ENCODE results near the gene EIF2B2. TPM values are rescaled to one million over a fixed set of nuclear protein-coding genes. Genes with fewer than 3 reads are reported as not detected.

Gene EIF2B2
- total RNA-seq, 1 donor from 2014 or later, result 44.4 TPM

DNA sequence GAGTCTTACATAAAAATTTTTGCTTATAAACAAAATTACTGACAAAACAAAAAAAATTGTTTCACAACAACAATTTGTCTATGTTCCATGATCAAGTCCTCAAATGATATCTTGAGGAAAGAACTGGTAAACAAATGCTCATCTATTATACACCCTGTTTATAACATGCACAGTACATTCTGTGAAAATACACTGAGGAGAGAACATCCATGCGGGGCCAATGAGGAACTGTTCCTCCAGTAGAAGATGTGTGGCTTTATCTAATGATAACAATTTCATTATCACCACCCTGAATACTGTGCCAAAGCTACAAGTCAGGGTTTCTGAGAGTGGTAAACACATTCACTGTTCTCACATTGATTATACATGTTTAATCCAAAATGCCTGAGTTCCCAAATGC, 37.8 kb downstream of the EIF2B2 start:
- TF ChIP-seq, protein P1, sequence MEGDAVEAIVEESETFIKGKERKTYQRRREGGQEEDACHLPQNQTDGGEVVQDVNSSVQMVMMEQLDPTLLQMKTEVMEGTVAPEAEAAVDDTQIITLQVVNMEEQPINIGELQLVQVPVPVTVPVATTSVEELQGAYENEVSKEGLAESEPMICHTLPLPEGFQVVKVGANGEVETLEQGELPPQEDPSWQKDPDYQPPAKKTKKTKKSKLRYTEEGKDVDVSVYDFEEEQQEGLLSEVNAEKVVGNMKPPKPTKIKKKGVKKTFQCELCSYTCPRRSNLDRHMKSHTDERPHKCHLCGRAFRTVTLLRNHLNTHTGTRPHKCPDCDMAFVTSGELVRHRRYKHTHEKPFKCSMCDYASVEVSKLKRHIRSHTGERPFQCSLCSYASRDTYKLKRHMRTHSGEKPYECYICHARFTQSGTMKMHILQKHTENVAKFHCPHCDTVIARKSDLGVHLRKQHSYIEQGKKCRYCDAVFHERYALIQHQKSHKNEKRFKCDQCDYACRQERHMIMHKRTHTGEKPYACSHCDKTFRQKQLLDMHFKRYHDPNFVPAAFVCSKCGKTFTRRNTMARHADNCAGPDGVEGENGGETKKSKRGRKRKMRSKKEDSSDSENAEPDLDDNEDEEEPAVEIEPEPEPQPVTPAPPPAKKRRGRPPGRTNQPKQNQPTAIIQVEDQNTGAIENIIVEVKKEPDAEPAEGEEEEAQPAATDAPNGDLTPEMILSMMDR (IDR thresholded peaks at IDR 0.05), result no peak
- Mint-ChIP-seq H3K4me3 (ENCODE audit: unreplicated experiment) (no peak overlapping the region), H3K9me3 (ENCODE audit: unreplicated experiment) (no peaks in the 10 kb centered on the region), H3K27ac (ENCODE audit: unreplicated experiment) (no peak overlapping the region), H3K36me3 (ENCODE audit: unreplicated experiment) (peaks cover 27% of the 10 kb centered on the region), H3K27me3 (ENCODE audit: unreplicated experiment) (no peaks in the 10 kb centered on the region), H3K4me1 (ENCODE audit: unreplicated experiment) (peaks cover 13% of the 10 kb centered on the region)
- DNase-seq (ENCODE audit: extremely low spot score, unreplicated experiment), result no peak

DNA sequence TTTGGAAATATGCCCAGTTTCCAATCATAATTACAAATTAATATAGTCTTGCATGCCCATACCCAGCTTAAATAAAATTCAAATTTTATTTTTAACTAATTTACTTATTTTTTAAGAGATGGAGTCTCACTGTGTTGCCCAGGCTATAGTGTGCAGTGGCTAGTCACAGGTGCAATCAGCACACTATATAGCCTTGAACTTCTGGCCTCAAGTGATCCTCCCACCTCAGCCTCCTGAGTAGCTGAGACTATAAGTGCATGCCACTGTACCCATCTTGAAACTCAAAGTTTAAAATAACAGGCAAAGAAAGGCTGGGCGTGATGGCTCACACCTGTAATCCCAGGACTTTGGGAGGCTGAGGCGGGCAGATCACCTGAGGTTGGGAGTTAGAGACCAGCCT, 38.2 kb downstream of the EIF2B2 start:
- peaks cover 24% of the 10 kb centered on the region for H3K36me3 Mint-ChIP-seq (ENCODE audit: unreplicated experiment)
- DNase-seq (ENCODE audit: extremely low spot score, unreplicated experiment), result no peak
- TF ChIP-seq, protein P1 (IDR thresholded peaks at IDR 0.05), result no peak
- H3K27me3 Mint-ChIP-seq (ENCODE audit: unreplicated experiment), result no peaks in the 10 kb centered on the region
- H3K9me3 Mint-ChIP-seq (ENCODE audit: unreplicated experiment), result no peaks in the 10 kb centered on the region
- no peak overlapping the region for H3K4me3 Mint-ChIP-seq (ENCODE audit: unreplicated experiment)
- H3K4me1 Mint-ChIP-seq (ENCODE audit: unreplicated experiment), result peaks cover 13% of the 10 kb centered on the region
- H3K27ac Mint-ChIP-seq (ENCODE audit: unreplicated experiment), result no peak overlapping the region

DNA sequence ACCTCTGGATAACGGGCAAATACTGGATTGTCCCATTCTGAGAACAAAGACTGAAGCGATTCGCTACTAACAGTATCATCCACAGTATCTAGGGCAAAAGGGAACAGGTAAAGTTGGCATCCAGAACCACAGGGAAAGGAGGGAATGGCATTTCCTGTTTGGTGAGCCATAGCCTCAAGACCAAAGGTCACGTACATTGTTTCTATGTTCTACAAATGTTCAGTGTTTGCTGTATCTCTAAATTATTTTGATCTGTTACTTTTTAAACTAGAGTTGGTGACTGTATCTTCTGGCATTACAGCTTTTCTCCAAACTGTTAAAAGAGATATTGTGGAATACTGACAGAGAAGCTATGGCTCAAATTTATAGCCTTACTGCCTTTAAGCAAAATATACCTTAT, 38.9 kb downstream of the EIF2B2 start:
- no peak for DNase-seq (ENCODE audit: extremely low spot score, unreplicated experiment)
- Mint-ChIP-seq H3K27ac (ENCODE audit: unreplicated experiment) (no peak overlapping the region), H3K4me1 (ENCODE audit: unreplicated experiment) (peaks cover 13% of the 10 kb centered on the region), H3K36me3 (ENCODE audit: unreplicated experiment) (peaks cover 21% of the 10 kb centered on the region), H3K27me3 (ENCODE audit: unreplicated experiment) (no peaks in the 10 kb centered on the region), H3K4me3 (ENCODE audit: unreplicated experiment) (no peak overlapping the region), H3K9me3 (ENCODE audit: unreplicated experiment) (no peaks in the 10 kb centered on the region)
- TF ChIP-seq, protein P1 (IDR thresholded peaks at IDR 0.05), result no peak

DNA sequence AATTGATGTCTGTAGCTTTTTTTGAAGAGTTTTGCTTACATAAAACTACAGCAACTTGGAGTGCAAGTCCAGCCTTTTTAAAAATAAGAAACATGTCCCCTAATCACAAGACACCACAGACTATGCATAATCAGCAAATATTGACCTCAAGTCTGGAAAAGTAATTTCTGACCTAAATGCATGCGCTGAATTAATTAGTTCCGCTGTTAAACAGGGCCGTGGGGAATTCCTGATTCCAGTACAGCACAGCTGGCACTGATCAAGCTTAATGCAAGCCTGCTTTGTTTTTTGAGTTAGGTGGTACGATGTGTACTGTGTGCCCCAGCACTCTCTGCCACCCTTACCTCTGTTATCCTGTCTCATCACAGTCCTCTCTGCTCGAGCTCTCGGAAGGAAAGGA, 39.3 kb downstream of the EIF2B2 start:
- DNase-seq (ENCODE audit: extremely low spot score, unreplicated experiment), result no peak
- Mint-ChIP-seq H3K4me3 (ENCODE audit: unreplicated experiment) (no peak overlapping the region), H3K27me3 (ENCODE audit: unreplicated experiment) (no peaks in the 10 kb centered on the region), H3K36me3 (ENCODE audit: unreplicated experiment) (peaks cover 16% of the 10 kb centered on the region), H3K9me3 (ENCODE audit: unreplicated experiment) (peaks cover 2% of the 10 kb centered on the region), H3K27ac (ENCODE audit: unreplicated experiment) (no peak overlapping the region), H3K4me1 (ENCODE audit: unreplicated experiment) (peaks cover 13% of the 10 kb centered on the region)
- TF ChIP-seq, protein P1 (IDR thresholded peaks at IDR 0.05), result no peak

DNA sequence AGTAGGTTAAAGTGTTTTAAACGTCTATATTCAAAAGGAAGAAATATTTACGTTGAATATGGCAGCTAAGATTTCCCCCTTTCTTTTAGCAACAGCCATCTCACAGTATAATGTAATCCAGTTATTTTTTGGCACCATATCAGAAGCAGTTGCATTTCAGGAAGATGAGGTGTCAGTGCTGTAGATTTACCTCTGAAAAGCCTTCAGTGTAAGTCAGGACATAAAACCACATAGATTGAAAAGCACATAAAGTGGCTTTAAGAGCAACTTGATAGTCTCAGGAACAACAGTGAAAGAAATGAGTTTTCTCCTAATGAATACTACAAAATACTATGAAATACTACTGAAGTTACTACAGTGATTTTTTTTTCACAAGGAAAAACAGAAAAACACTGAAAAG, 41.6 kb downstream of the EIF2B2 start:
- H3K4me1 Mint-ChIP-seq (ENCODE audit: unreplicated experiment), result peaks cover 13% of the 10 kb centered on the region
- DNase-seq (ENCODE audit: extremely low spot score, unreplicated experiment), result no peak
- peaks cover 23% of the 10 kb centered on the region for H3K36me3 Mint-ChIP-seq (ENCODE audit: unreplicated experiment)
- H3K4me3 Mint-ChIP-seq (ENCODE audit: unreplicated experiment), result no peak overlapping the region
- H3K27ac Mint-ChIP-seq (ENCODE audit: unreplicated experiment), result no peak overlapping the region
- peaks cover 6% of the 10 kb centered on the region for H3K9me3 Mint-ChIP-seq (ENCODE audit: unreplicated experiment)
- TF ChIP-seq, protein P1 (IDR thresholded peaks at IDR 0.05), result no peak
- no peaks in the 10 kb centered on the region for H3K27me3 Mint-ChIP-seq (ENCODE audit: unreplicated experiment)

All from osteocyte (in vitro differentiated cells).